Activated CD8-positive, alpha-beta memory T cell treated with anti-CD3 and anti-CD28 coated beads for 4 hours (primary cell): Measurements from ENCODE around the gene NRTN.
A peak's percentile ranks its signal among the peaks of the same experiment; 100 is the strongest.

ENCODE experiments used
- DNase-seq, 2 donors: peaks; one replicate each; pipeline ENCODE4 v3.0.0-alpha.2; 2020; ENCODE audit warnings: low read depth in 2 of 2

The NRTN gene

GRCh38 chr19:5814123-5814851 is 9.4 kb downstream of the NRTN start:
- no peak for DNase-seq

- no peak for DNase-seq
These were observed 10.0 kb downstream of the NRTN start for GRCh38 chr19:5814852-5815246.

- no peak for DNase-seq
These were observed 12.4 kb downstream of the NRTN start for GRCh38 chr19:5817218-5817617.

GRCh38 chr19:5818594-5818993 is 13.7 kb downstream of the NRTN start:
- DNase-seq: no peak

GRCh38 chr19:5820785-5821184 is 15.9 kb downstream of the NRTN start:
- DNase-seq: no peak

GRCh38 chr19:5821521-5822180 is 16.8 kb downstream of the NRTN start:
- no peak for DNase-seq

GRCh38 chr19:5822181-5822844 is 17.4 kb downstream of the NRTN start:
- DNase-seq: no peak

GRCh38 chr19:5823579-5824281 is 18.9 kb downstream of the NRTN start:
- DNase-seq: no peak

- no peak for DNase-seq
These were observed 19.9 kb downstream of the NRTN start for GRCh38 chr19:5824751-5825150.

- DNase-seq: no peak
These were observed 20.3 kb downstream of the NRTN start for GRCh38 chr19:5825178-5825577.

GRCh38 chr19:5826531-5827341 is 21.9 kb downstream of the NRTN start:
- DNase-seq: no peak

GRCh38 chr19:5827342-5827890 is 22.5 kb downstream of the NRTN start:
- DNase-seq: no peak

- peak; percentile 84 to 94 for DNase-seq
These were observed 23.2 kb downstream of the NRTN start for GRCh38 chr19:5827891-5828660.

- DNase-seq: no peak
These were observed 24.0 kb downstream of the NRTN start for GRCh38 chr19:5828661-5829566.

- DNase-seq: no peak
These were observed 24.9 kb downstream of the NRTN start for GRCh38 chr19:5829567-5830310.

- no peak for DNase-seq
These were observed 26.3 kb downstream of the NRTN start for GRCh38 chr19:5831159-5831558.

- DNase-seq: no peak
These were observed 27.2 kb downstream of the NRTN start for GRCh38 chr19:5832061-5832460.

GRCh38 chr19:5832527-5833216 is 27.8 kb downstream of the NRTN start:
- DNase-seq: no peak
